AG10803 (cell line): ENCODE data around the gene CIBAR2.

Source experiments
- DNase-seq: peaks from one replicate; pipeline ENCODE4 v3.0.0; 2010; ENCODE audit warnings: low read depth
- H3K4me3 ChIP-seq: 2 replicates; pipeline ENCODE4 v1.5.1; 2011; ENCODE audit warnings: mild to moderate bottlenecking, low read length, control low read depth
- TF ChIP-seq, protein P1 (sequence below): conservative IDR thresholded peaks from 2 replicates; pipeline ENCODE4 v1.5.1; 2011; ENCODE audit warnings: mild to moderate bottlenecking, low read length, control low read depth, inconsistent platforms

CIBAR2 gene

GRCh38 chr16:85138825-85139627, 26.8 kb upstream of the CIBAR2 start:
- TF ChIP-seq, protein P1, sequence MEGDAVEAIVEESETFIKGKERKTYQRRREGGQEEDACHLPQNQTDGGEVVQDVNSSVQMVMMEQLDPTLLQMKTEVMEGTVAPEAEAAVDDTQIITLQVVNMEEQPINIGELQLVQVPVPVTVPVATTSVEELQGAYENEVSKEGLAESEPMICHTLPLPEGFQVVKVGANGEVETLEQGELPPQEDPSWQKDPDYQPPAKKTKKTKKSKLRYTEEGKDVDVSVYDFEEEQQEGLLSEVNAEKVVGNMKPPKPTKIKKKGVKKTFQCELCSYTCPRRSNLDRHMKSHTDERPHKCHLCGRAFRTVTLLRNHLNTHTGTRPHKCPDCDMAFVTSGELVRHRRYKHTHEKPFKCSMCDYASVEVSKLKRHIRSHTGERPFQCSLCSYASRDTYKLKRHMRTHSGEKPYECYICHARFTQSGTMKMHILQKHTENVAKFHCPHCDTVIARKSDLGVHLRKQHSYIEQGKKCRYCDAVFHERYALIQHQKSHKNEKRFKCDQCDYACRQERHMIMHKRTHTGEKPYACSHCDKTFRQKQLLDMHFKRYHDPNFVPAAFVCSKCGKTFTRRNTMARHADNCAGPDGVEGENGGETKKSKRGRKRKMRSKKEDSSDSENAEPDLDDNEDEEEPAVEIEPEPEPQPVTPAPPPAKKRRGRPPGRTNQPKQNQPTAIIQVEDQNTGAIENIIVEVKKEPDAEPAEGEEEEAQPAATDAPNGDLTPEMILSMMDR: no peak
- no peak overlapping the region for H3K4me3 ChIP-seq
- no peak for DNase-seq

- H3K4me3 ChIP-seq: peak overlapping the region; percentile 51
- TF ChIP-seq, protein P1: no peak
- no peak for DNase-seq
These were observed 26.0 kb upstream of the CIBAR2 start for GRCh38 chr16:85138073-85138824.

GRCh38 chr16:85137323-85138072, 25.2 kb upstream of the CIBAR2 start:
- peak overlapping the region; percentile 51 for H3K4me3 ChIP-seq
- DNase-seq: peak; percentile 94
- TF ChIP-seq, protein P1: no peak

DNA sequence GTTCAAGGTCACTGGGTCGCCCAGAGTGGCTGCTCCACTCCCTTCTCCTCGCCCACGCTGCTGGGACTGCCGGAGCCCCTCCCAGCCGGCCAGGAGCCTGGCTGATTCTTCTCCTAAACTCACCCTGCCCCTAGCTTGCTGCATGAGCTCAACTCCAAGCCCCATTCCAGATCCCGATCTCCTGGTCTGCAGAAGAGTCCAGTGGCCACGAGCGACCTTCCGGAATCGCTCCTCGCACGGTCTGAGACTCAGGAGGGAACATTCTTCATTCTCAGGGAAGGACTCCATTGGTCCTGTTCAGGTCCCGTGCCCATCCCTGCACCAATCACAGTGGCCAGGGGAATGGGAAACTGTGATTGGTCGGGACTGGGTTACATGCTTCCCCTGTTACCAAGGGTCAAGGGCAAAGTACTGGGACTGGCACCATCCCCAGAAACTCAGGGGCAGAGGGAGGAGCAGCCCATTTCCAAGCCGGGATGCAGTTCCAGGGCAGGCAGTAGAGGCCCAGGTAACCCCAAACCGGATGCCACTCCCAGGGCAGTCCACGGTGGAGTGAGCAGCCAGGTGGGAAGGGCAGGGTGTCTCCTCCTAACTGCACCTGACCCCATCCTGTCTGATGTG, 24.5 kb upstream of the CIBAR2 start:
- DNase-seq: no peak
- TF ChIP-seq, protein P1: no peak
- H3K4me3 ChIP-seq: peak overlapping the region; percentile 27

GRCh38 chr16:85136213-85136701, 24.0 kb upstream of the CIBAR2 start:
- TF ChIP-seq, protein P1: no peak
- no peak overlapping the region for H3K4me3 ChIP-seq
- DNase-seq: no peak

DNA sequence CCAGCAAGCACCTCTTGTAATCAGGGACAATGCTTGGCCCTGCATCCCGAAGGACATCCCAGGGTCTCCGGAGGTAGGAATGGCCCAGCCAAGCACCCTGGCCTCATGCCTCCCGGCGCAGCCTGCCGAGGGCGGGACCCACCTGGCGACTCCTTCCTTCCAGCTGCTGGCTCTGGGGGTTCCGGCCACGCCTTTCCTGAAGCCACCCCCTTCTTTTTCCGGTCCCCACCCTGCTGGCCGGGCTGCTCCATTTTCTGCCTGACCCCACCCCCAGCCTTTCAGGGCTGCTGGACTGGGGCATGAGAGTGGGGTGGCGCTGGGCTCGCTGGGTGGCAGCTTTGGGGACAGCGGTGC, 22.5 kb upstream of the CIBAR2 start:
- TF ChIP-seq, protein P1: no peak
- DNase-seq: no peak
- H3K4me3 ChIP-seq: no peak overlapping the region
